Immature natural killer cell (primary cell): ENCODE results near the gene HNRNPM. TPM values are rescaled to one million over a fixed set of nuclear protein-coding genes. Genes with fewer than 3 reads are reported as not detected.
"Not testable (repeated sequence)": the region's sequence is repeated elsewhere in the genome, so short reads cannot be mapped to it uniquely, and the experiment has no call there.

Source experiments
- DNase-seq, 3 donors: peaks; one replicate each; pipeline ENCODE4 v3.0.0; 2022; ENCODE audit warnings: mixed read lengths in 1 of 3
- H3K27ac Mint-ChIP-seq, 6 donors: one replicate each; pipeline ENCODE4 v1.8.0; 2020; ENCODE audit warnings: mixed read lengths in 6 of 6, mild to moderate bottlenecking in 5 of 6, inconsistent platforms in 4 of 6, moderate library complexity in 3 of 6
- H3K27me3 Mint-ChIP-seq, 3 donors: one replicate each; pipeline ENCODE4 v1.8.0; 2020 to 2021; ENCODE audit warnings: low read depth in 3 of 3, mild to moderate bottlenecking in 3 of 3, mixed read lengths in 3 of 3, moderate library complexity in 3 of 3, inconsistent platforms in 1 of 3
- H3K36me3 Mint-ChIP-seq, 3 donors: one replicate each; pipeline ENCODE4 v1.8.0; 2020; ENCODE audit warnings: mixed read lengths in 3 of 3, inconsistent platforms in 2 of 3, mild to moderate bottlenecking in 2 of 3
- H3K4me1 Mint-ChIP-seq, 2 donors: one replicate each; pipeline ENCODE4 v1.8.0; 2020; ENCODE audit warnings: inconsistent platforms in 2 of 2, mild to moderate bottlenecking in 2 of 2, mixed read lengths in 2 of 2, moderate library complexity in 1 of 2
- H3K4me3 Mint-ChIP-seq, 5 donors: one replicate each; pipeline ENCODE4 v1.8.0; 2020; ENCODE audit warnings: mild to moderate bottlenecking in 5 of 5, mixed read lengths in 5 of 5, inconsistent platforms in 3 of 5, moderate library complexity in 3 of 5
- H3K9me3 Mint-ChIP-seq, 6 donors: one replicate each; pipeline ENCODE4 v1.8.0; 2020; ENCODE audit warnings: mild to moderate bottlenecking in 6 of 6, mixed read lengths in 6 of 6, inconsistent platforms in 4 of 6, moderate library complexity in 3 of 6
- polyA plus RNA-seq, 3 donors: library from polyadenylated mRNA; unstranded; fragments of 300-500 nt; fragmentation: Illumina TruSeq; gene quantifications; one replicate each; pipeline ENCODE4 v1.2.3, GENCODE V29; 2021

HNRNPM gene
- polyA plus RNA-seq, 3 donors from 2014 or later = 163 to 287 (median 209) TPM

DNA sequence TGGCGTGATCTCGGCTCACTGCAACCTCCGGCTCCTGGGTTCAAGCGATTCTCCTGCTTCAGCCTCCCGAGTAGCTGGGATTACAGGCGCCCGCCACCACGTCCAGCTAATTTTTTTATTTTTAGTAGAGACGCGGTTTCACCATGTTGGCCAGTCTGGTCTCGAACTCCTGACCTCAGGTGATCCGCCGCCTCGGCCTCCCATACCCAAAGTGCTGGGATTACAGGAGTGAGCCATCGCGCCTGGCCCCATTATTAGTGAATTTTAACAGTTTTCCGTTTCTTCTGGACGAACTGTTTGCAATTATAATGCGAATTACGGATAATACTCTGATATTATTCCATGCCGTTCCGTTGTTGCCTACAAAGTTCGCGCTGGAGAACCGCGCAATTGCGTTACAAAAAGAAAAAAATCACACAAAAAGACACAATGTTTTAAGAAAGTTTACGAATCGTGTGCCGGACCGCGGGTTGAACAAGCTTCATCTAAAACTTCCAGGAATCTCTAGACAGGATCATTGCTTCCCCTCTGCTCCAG, 567 bp upstream of the HNRNPM start:
- H3K9me3 Mint-ChIP-seq, DNase-seq, H3K36me3 Mint-ChIP-seq, H3K27me3 Mint-ChIP-seq: not testable (repeated sequence)
- peaks cover 39 to 45% of the 10 kb centered on the region in 2 donors for H3K4me1 Mint-ChIP-seq
- H3K27ac Mint-ChIP-seq = peak overlapping the region; percentile 92 to 99 (median 97)
- peak overlapping the region; percentile 95 to 99 (median 96) for H3K4me3 Mint-ChIP-seq

- peak overlapping the region; percentile 88 to 92 (median 91) for H3K4me3 Mint-ChIP-seq
- DNase-seq = peak; percentile 35 to 43 (median 40)
- H3K4me1 Mint-ChIP-seq = peaks cover 48 to 56% of the 10 kb centered on the region in 2 donors
- peaks cover 3 to 7% (median 6%) of the 10 kb centered on the region in 3 donors for H3K27me3 Mint-ChIP-seq
- H3K36me3 Mint-ChIP-seq = peaks cover 3 to 7% (median 4%) of the 10 kb centered on the region in 3 donors
- H3K27ac Mint-ChIP-seq = peak overlapping the region; percentile 85 to 93 (median 90)
- no peaks in the 10 kb centered on the region for H3K9me3 Mint-ChIP-seq
Observed at GRCh38 chr19:8445488-8446001, 770 bp downstream of the HNRNPM start.

GRCh38 chr19:8446061-8446709, 1.4 kb downstream of the HNRNPM start:
- Mint-ChIP-seq H3K4me1 (peaks cover 52 to 59% of the 10 kb centered on the region in 2 donors), H3K27ac (peak overlapping the region; percentile 85 to 93 (median 90)), H3K9me3 (no peaks in the 10 kb centered on the region), H3K36me3 (peaks cover 3 to 7% (median 4%) of the 10 kb centered on the region in 3 donors), H3K4me3 (peak overlapping the region; percentile 88 to 92 (median 91)), H3K27me3 (peaks cover 3 to 7% (median 6%) of the 10 kb centered on the region in 3 donors)
- DNase-seq = no peak

GRCh38 chr19:8449830-8450229, 5.1 kb downstream of the HNRNPM start:
- no peak for DNase-seq
- no peaks in the 10 kb centered on the region for H3K9me3 Mint-ChIP-seq
- peak overlapping the region in 5 of 6 donors; percentile 17 to 77 (median 57) for H3K27ac Mint-ChIP-seq
- peaks cover 79 to 88% of the 10 kb centered on the region in 2 donors for H3K4me1 Mint-ChIP-seq
- peaks cover 3 to 5% (median 4%) of the 10 kb centered on the region in 3 donors for H3K36me3 Mint-ChIP-seq
- H3K27me3 Mint-ChIP-seq = peaks cover under 1 to 7% (median under 1%) of the 10 kb centered on the region in 3 donors
- H3K4me3 Mint-ChIP-seq = peak overlapping the region in 2 of 5 donors; percentile 6 to 27

GRCh38 chr19:8451377-8451776, 6.6 kb downstream of the HNRNPM start:
- peaks cover 0 to 3% (median 0%) of the 10 kb centered on the region in 3 donors for H3K27me3 Mint-ChIP-seq
- DNase-seq = no peak
- H3K9me3 Mint-ChIP-seq = no peaks in the 10 kb centered on the region
- H3K36me3 Mint-ChIP-seq = peaks cover 5 to 13% (median 10%) of the 10 kb centered on the region in 3 donors
- peaks cover 82 to 92% of the 10 kb centered on the region in 2 donors for H3K4me1 Mint-ChIP-seq
- peak overlapping the region in 5 of 6 donors; percentile 38 to 67 (median 46) for H3K27ac Mint-ChIP-seq
- H3K4me3 Mint-ChIP-seq = peak overlapping the region in 4 of 5 donors; percentile 19 to 51 (median 30)

GRCh38 chr19:8451885-8452284, 7.1 kb downstream of the HNRNPM start:
- no peak for DNase-seq
- H3K4me3 Mint-ChIP-seq = peak overlapping the region; percentile 17 to 51 (median 22)
- no peaks in the 10 kb centered on the region for H3K9me3 Mint-ChIP-seq
- peak overlapping the region in 5 of 6 donors; percentile 11 to 73 (median 46) for H3K27ac Mint-ChIP-seq
- H3K36me3 Mint-ChIP-seq = peaks cover 8 to 17% (median 15%) of the 10 kb centered on the region in 3 donors
- peaks cover 81 to 92% of the 10 kb centered on the region in 2 donors for H3K4me1 Mint-ChIP-seq
- H3K27me3 Mint-ChIP-seq = peaks cover 0 to 4% (median 0%) of the 10 kb centered on the region in 3 donors

DNA sequence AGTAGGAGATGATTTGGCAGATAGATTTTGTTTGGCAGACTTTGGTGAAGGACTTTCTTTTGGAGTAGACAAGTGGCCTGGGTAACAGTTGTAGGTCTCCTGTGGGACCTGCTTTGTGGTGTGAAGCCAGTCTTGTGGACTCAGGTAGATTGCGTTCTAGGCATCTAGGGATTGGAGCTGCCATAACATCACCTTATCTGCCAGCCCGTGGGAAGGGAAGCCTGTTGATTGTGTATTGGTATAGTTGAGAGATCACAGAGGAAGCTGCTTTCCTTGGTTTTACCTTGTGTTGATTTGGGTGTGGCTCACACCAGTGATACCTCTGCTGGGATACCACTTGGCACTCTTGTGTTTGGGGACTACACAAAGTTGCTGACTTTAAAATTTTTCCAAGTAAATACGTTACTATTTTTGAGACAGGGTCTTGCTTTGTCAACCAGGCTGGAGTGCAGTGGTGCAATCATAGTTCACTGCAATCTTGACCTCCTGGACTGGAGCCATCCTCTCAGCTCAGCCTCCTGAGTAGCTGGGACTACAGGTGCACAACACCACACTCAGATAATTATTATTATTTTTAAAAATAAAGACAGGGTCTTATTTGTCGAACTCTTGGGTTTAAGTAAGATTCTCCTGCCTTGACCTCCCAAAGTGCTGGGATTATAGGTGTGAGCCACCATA, 7.8 kb downstream of the HNRNPM start:
- Mint-ChIP-seq H3K4me1 (peaks cover 75 to 92% of the 10 kb centered on the region in 2 donors), H3K27ac (peak overlapping the region in 5 of 6 donors; percentile 4 to 73 (median 64)), H3K4me3 (peak overlapping the region; percentile 10 to 50 (median 23)), H3K9me3 (no peaks in the 10 kb centered on the region), H3K27me3 (peaks cover 0 to 4% (median 0%) of the 10 kb centered on the region in 3 donors), H3K36me3 (peaks cover 4 to 19% (median 13%) of the 10 kb centered on the region in 3 donors)
- DNase-seq = no peak

- peaks cover 75 to 94% of the 10 kb centered on the region in 2 donors for H3K4me1 Mint-ChIP-seq
- peaks cover 4 to 21% (median 13%) of the 10 kb centered on the region in 3 donors for H3K36me3 Mint-ChIP-seq
- peak overlapping the region in 2 of 6 donors; percentile 10 to 55 for H3K27ac Mint-ChIP-seq
- H3K27me3 Mint-ChIP-seq = peaks cover 0 to 4% (median 0%) of the 10 kb centered on the region in 3 donors
- no peak for DNase-seq
- no peaks in the 10 kb centered on the region for H3K9me3 Mint-ChIP-seq
- H3K4me3 Mint-ChIP-seq = peak overlapping the region in 2 of 5 donors; percentile 21 to 46
Observed at GRCh38 chr19:8453616-8454015, 8.8 kb downstream of the HNRNPM start.

DNA sequence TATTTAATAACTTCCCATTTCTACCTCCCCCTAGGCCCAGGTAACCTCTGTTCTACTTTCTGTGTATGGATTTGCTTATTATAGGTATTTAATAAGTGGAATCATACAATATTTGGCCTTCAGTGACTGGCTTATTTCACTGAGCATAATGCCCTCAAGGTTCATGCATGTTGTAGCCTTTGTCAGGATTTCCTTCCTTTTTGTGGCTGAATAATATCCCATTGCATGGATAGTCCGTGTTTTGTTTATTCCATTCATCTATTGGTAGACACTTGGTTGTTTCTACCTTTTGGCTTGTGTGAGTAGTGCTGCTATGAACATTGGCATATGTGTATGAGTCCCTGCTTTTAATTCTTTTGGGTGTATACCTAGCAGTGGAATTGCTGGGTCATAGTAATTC, 9.4 kb downstream of the HNRNPM start:
- no peaks in the 10 kb centered on the region for H3K9me3 Mint-ChIP-seq
- H3K27me3 Mint-ChIP-seq = peaks cover 0 to 4% (median 0%) of the 10 kb centered on the region in 3 donors
- DNase-seq = no peak
- H3K4me1 Mint-ChIP-seq = peaks cover 76 to 94% of the 10 kb centered on the region in 2 donors
- H3K36me3 Mint-ChIP-seq = peaks cover 4 to 21% (median 13%) of the 10 kb centered on the region in 3 donors
- H3K4me3 Mint-ChIP-seq = peak overlapping the region in 1 of 5 donors; percentile 25
- H3K27ac Mint-ChIP-seq = peak overlapping the region in 2 of 6 donors; percentile 18 to 45

GRCh38 chr19:8455018-8455417, 10.2 kb downstream of the HNRNPM start:
- DNase-seq = no peak
- peaks cover 4 to 21% (median 13%) of the 10 kb centered on the region in 3 donors for H3K36me3 Mint-ChIP-seq
- peaks cover 0 to 4% (median 0%) of the 10 kb centered on the region in 3 donors for H3K27me3 Mint-ChIP-seq
- H3K4me1 Mint-ChIP-seq = peaks cover 78 to 95% of the 10 kb centered on the region in 2 donors
- H3K4me3 Mint-ChIP-seq = no peak overlapping the region
- peak overlapping the region in 2 of 6 donors; percentile 18 to 60 for H3K27ac Mint-ChIP-seq
- no peaks in the 10 kb centered on the region for H3K9me3 Mint-ChIP-seq

- peaks cover 81 to 100% of the 10 kb centered on the region in 2 donors for H3K4me1 Mint-ChIP-seq
- no peak for DNase-seq
- H3K36me3 Mint-ChIP-seq = peaks cover 4 to 21% (median 13%) of the 10 kb centered on the region in 3 donors
- peaks cover 0 to 4% (median 0%) of the 10 kb centered on the region in 3 donors for H3K27me3 Mint-ChIP-seq
- peak overlapping the region in 1 of 5 donors; percentile 11 for H3K4me3 Mint-ChIP-seq
- no peaks in the 10 kb centered on the region for H3K9me3 Mint-ChIP-seq
- H3K27ac Mint-ChIP-seq = peak overlapping the region in 4 of 6 donors; percentile 8 to 60 (median 10)
Observed at GRCh38 chr19:8456064-8456463, 11.3 kb downstream of the HNRNPM start.

DNA sequence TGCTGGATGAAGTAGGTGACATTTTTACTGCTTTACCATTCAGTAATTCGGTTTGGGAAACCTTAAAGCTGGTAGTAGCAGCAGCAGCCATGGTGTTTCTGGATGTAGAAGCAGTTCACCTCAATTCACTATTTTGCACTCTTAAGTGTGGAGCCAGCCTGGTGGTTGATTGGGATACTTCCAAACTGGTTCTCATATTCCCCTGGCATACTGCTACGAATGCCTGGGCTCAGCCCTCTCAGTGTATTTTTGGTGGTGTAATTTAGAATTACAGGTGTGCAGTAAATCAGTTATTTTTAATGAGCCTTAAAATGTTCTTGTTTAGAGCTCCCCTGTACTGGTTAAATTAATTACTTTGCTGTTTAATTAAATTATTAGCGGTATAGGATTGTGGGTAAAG, 12.4 kb downstream of the HNRNPM start:
- Mint-ChIP-seq H3K9me3 (no peaks in the 10 kb centered on the region), H3K27ac (no peak overlapping the region), H3K4me1 (peaks cover 74 to 100% of the 10 kb centered on the region in 2 donors), H3K4me3 (no peak overlapping the region), H3K27me3 (peaks cover 0 to 2% (median 0%) of the 10 kb centered on the region in 3 donors), H3K36me3 (peaks cover 4 to 21% (median 13%) of the 10 kb centered on the region in 3 donors)
- DNase-seq = no peak

GRCh38 chr19:8457827-8458226, 13.1 kb downstream of the HNRNPM start:
- Mint-ChIP-seq H3K36me3 (peaks cover 4 to 21% (median 13%) of the 10 kb centered on the region in 3 donors), H3K4me3 (no peak overlapping the region), H3K27ac (peak overlapping the region in 1 of 6 donors; percentile 12), H3K27me3 (peaks cover 0 to 2% (median 0%) of the 10 kb centered on the region in 3 donors), H3K9me3 (no peaks in the 10 kb centered on the region), H3K4me1 (peaks cover 72 to 100% of the 10 kb centered on the region in 2 donors)
- no peak for DNase-seq
